Smooth muscle cell (in vitro differentiated cells): ENCODE measurements around the gene GOSR1. TPM values are rescaled to one million over a fixed set of nuclear protein-coding genes. Genes with fewer than 3 reads are reported as not detected.
"Not testable (repeated sequence)": the region's sequence is repeated elsewhere in the genome, so short reads cannot be mapped to it uniquely, and the experiment has no call there.

Experiments used
- DNase-seq: peaks from one replicate; lab custom pipeline; 2025; ENCODE audit not compliant: unreplicated experiment; lab: John Stamatoyannopoulos, UW
- H2AFZ ChIP-seq: fragments of 200-600 bp; sonication (generic); 2 replicates; pipeline ENCODE4 v1.6.0; 2016; ENCODE audit warnings: antibody characterized with exemption, low read depth, mild to moderate bottlenecking
- H3F3A ChIP-seq: fragments of 200-600 bp; sonication (generic); 2 replicates; pipeline ENCODE4 v1.6.0; 2017; ENCODE audit warnings: antibody characterized with exemption, low read depth
- H3K27ac ChIP-seq: fragments of 200-600 bp; sonication (generic); 2 replicates; pipeline ENCODE4 v1.5.1; 2016; ENCODE audit warnings: low read depth, mild to moderate bottlenecking
- H3K27me3 ChIP-seq: fragments of 200-600 bp; sonication (generic); 2 replicates; pipeline ENCODE4 v1.6.1; 2016; ENCODE audit warnings: low read depth, mild to moderate bottlenecking
- H3K36me3 ChIP-seq: fragments of 200-600 bp; sonication (generic); 2 replicates; pipeline ENCODE4 v1.5.1; 2016; ENCODE audit warnings: low read depth
- H3K4me1 ChIP-seq: fragments of 200-600 bp; sonication (generic); 2 replicates; pipeline ENCODE4 v1.5.1; 2016; ENCODE audit warnings: low read depth
- H3K4me2 ChIP-seq: fragments of 200-600 bp; sonication (generic); 2 replicates; pipeline ENCODE4 v1.6.0; 2016; ENCODE audit warnings: mild to moderate bottlenecking
- H3K4me3 ChIP-seq: fragments of 200-600 bp; sonication (generic); 2 replicates; pipeline ENCODE4 v1.5.1; 2016; ENCODE audit warnings: mild to moderate bottlenecking
- H3K79me2 ChIP-seq: fragments of 200-600 bp; sonication (generic); 2 replicates; pipeline ENCODE4 v1.6.0; 2016; ENCODE audit warnings: low read depth, mild to moderate bottlenecking
- H3K9ac ChIP-seq: fragments of 200-600 bp; sonication (generic); 2 replicates; pipeline ENCODE4 v1.6.0; 2016; ENCODE audit warnings: low read depth
- H3K9me3 ChIP-seq: fragments of 200-600 bp; sonication (generic); replicated peaks from 2 replicates; pipeline ENCODE4 v1.5.1; 2016; ENCODE audit warnings: low read depth
- H4K20me1 ChIP-seq: fragments of 200-600 bp; sonication (generic); 2 replicates; pipeline ENCODE4 v1.6.0; 2016; ENCODE audit warnings: low read depth
- CTCF ChIP-seq: fragments of 200-600 bp; sonication (generic); IDR thresholded peaks from 2 replicates; pipeline ENCODE4 v1.5.1; 2017; ENCODE audit warnings: borderline replicate concordance, mild to moderate bottlenecking, antibody characterized with exemption; ENCODE audit not compliant: insufficient read depth, poor library complexity, severe bottlenecking
- whole genome bisulfite sequencing: methylation state at CpG from one replicate; pipeline ENCODE4 v1.1.7; 2016; ENCODE audit warnings: low lambda C conversion rate; 5-methylcytosine and 5-hydroxymethylcytosine counted together
- polyA plus RNA-seq: library from polyadenylated mRNA; unstranded; fragments of >200 nt; fragmentation: Nextera tagmentation; extraction: Ambion mirVana; gene quantifications from 2 replicates; pipeline ENCODE4 v1.2.1, GENCODE V29; 2016
- total RNA-seq: library from RNA; depleted of rRNA; stranded (reverse); fragments of >200 nt; gene quantifications from 2 replicates; pipeline ENCODE4 v1.2.3, GENCODE V29; 2014

Gene GOSR1
- total and polyA plus RNA-seq, 2 experiments from 2014 or later = 48.3 to 81.0 TPM

GRCh38 chr17:30521766-30522165 is 44.6 kb downstream of the GOSR1 start:
- H3K27ac ChIP-seq = no peak overlapping the region
- no peak overlapping the region for H2AFZ ChIP-seq
- no peak overlapping the region for H3K4me3 ChIP-seq
- H3K27me3 ChIP-seq = no peaks in the 10 kb centered on the region
- no peaks in the 10 kb centered on the region for H3K9me3 ChIP-seq
- H3K4me2 ChIP-seq = no peak overlapping the region
- H3F3A ChIP-seq = no peaks in the 10 kb centered on the region
- WGBS = over 99% methylated on average over 7 of the region's 7 CpGs
- no peaks in the 10 kb centered on the region for H3K79me2 ChIP-seq
- no peak for TF ChIP-seq CTCF
- no peaks in the 10 kb centered on the region for H3K4me1 ChIP-seq
- H3K36me3 ChIP-seq = no peaks in the 10 kb centered on the region
- no peak overlapping the region for H3K9ac ChIP-seq
- H4K20me1 ChIP-seq = peaks cover 13% of the 10 kb centered on the region
- no peak for DNase-seq

- H4K20me1 ChIP-seq = peaks cover 13% of the 10 kb centered on the region
- H3K9me3 ChIP-seq, H2AFZ ChIP-seq, H3K9ac ChIP-seq, H3K36me3 ChIP-seq, H3F3A ChIP-seq, H3K27me3 ChIP-seq, DNase-seq, H3K79me2 ChIP-seq, H3K27ac ChIP-seq, H3K4me1 ChIP-seq, H3K4me2 ChIP-seq, H3K4me3 ChIP-seq: not testable (repeated sequence)
- 98% methylated on average over 19 of the region's 35 CpGs for WGBS
These were observed 46.0 kb downstream of the GOSR1 start for GRCh38 chr17:30523236-30523635.

GRCh38 chr17:30524847-30525246 is 47.6 kb downstream of the GOSR1 start:
- Histone ChIP-seq H4K20me1 (peaks cover 13% of the 10 kb centered on the region), H2AFZ (no peak overlapping the region), H3K27ac (no peak overlapping the region), H3K36me3 (no peaks in the 10 kb centered on the region), H3K9me3 (no peaks in the 10 kb centered on the region), H3K27me3 (no peaks in the 10 kb centered on the region), H3F3A (no peaks in the 10 kb centered on the region), H3K4me1 (no peaks in the 10 kb centered on the region), H3K9ac (no peak overlapping the region), H3K4me3 (no peak overlapping the region), H3K4me2 (no peak overlapping the region), H3K79me2 (no peaks in the 10 kb centered on the region)
- no peak for DNase-seq
- 81% methylated on average over 3 of the region's 3 CpGs for WGBS
- TF ChIP-seq CTCF = no peak

- no peaks in the 10 kb centered on the region for H3K4me1 ChIP-seq
- no peak for TF ChIP-seq CTCF
- no peak overlapping the region for H3K4me3 ChIP-seq
- H3K4me2 ChIP-seq = no peak overlapping the region
- H3K9ac ChIP-seq = no peak overlapping the region
- no peak for DNase-seq
- H3K79me2 ChIP-seq = no peaks in the 10 kb centered on the region
- no peaks in the 10 kb centered on the region for H3F3A ChIP-seq
- H3K9me3 ChIP-seq = no peaks in the 10 kb centered on the region
- H2AFZ ChIP-seq = no peak overlapping the region
- 96% methylated on average over 2 of the region's 2 CpGs for WGBS
- H4K20me1 ChIP-seq = peaks cover 3% of the 10 kb centered on the region
- no peak overlapping the region for H3K27ac ChIP-seq
- H3K27me3 ChIP-seq = no peaks in the 10 kb centered on the region
- H3K36me3 ChIP-seq = no peaks in the 10 kb centered on the region
These were observed 49.2 kb downstream of the GOSR1 start for GRCh38 chr17:30526401-30526800.

GRCh38 chr17:30528701-30529100 is 51.5 kb downstream of the GOSR1 start:
- not testable (repeated sequence) for H3K4me1 ChIP-seq, H3F3A ChIP-seq, H2AFZ ChIP-seq, DNase-seq, H3K9ac ChIP-seq, H4K20me1 ChIP-seq, H3K9me3 ChIP-seq, H3K27ac ChIP-seq, H3K27me3 ChIP-seq, H3K4me3 ChIP-seq, H3K36me3 ChIP-seq, H3K79me2 ChIP-seq, H3K4me2 ChIP-seq
- WGBS = 92% methylated on average over 5 of the region's 5 CpGs
